Right kidney (tissue), 1 donor: ENCODE results near the gene ZFYVE19.

Experiments used
- DNase-seq: peaks from one replicate; pipeline ENCODE4 v3.0.0-alpha.2; 2016

ZFYVE19 gene

GRCh38 chr15:40815042-40815698 is 8.3 kb downstream of the ZFYVE19 start:
- no peak for DNase-seq

GRCh38 chr15:40819048-40819447 is 12.2 kb downstream of the ZFYVE19 start:
- DNase-seq = no peak

- DNase-seq = no peak
These were observed 14.3 kb downstream of the ZFYVE19 start for GRCh38 chr15:40821195-40821594.

GRCh38 chr15:40823572-40824343 is 16.9 kb downstream of the ZFYVE19 start:
- no peak for DNase-seq

GRCh38 chr15:40825661-40826422 is 19.0 kb downstream of the ZFYVE19 start:
- DNase-seq = no peak

- DNase-seq = no peak
These were observed 19.7 kb downstream of the ZFYVE19 start for GRCh38 chr15:40826423-40827075.

- DNase-seq = no peak
These were observed 21.7 kb downstream of the ZFYVE19 start, which contains the start of gene PPP1R14D for GRCh38 chr15:40828447-40829036. PPP1R14D (minus strand) TSS chr15:40828708; CDS start chr15:40828641, 67 bp downstream.

GRCh38 chr15:40829115-40829514 is 22.2 kb downstream of the ZFYVE19 start:
- no peak for DNase-seq

GRCh38 chr15:40830884-40831283 is 24.0 kb downstream of the ZFYVE19 start:
- no peak for DNase-seq

- no peak for DNase-seq
These were observed 25.0 kb downstream of the ZFYVE19 start for GRCh38 chr15:40831861-40832260.

- no peak for DNase-seq
These were observed 26.0 kb downstream of the ZFYVE19 start for GRCh38 chr15:40832903-40833302.

GRCh38 chr15:40836020-40836419 is 29.1 kb downstream of the ZFYVE19 start:
- no peak for DNase-seq

GRCh38 chr15:40838756-40839155 is 31.9 kb downstream of the ZFYVE19 start:
- DNase-seq = no peak

- DNase-seq = no peak
These were observed 34.9 kb downstream of the ZFYVE19 start for GRCh38 chr15:40841741-40842140.

GRCh38 chr15:40843261-40843884 is 36.5 kb downstream of the ZFYVE19 start:
- DNase-seq = peak; percentile 71

- peak; percentile 84 for DNase-seq
These were observed 37.2 kb downstream of the ZFYVE19 start, which contains the start of gene SPINT1 for GRCh38 chr15:40843885-40844695. SPINT1 (plus strand) TSS chr15:40844048; CDS start chr15:40844555, 507 bp downstream.

GRCh38 chr15:40844696-40845030 is 37.8 kb downstream of the ZFYVE19 start:
- no peak for DNase-seq

GRCh38 chr15:40845036-40845435 is 38.1 kb downstream of the ZFYVE19 start:
- no peak for DNase-seq

- no peak for DNase-seq
These were observed 38.8 kb downstream of the ZFYVE19 start for GRCh38 chr15:40845511-40846284.

GRCh38 chr15:40846841-40847222 is 39.9 kb downstream of the ZFYVE19 start:
- no peak for DNase-seq
